Neutrophil (primary cell): ENCODE results near the gene ESPNL.

Experiments
- H3K27ac ChIP-seq: fragments of 200-600 bp; sonication (generic); 2 replicates; pipeline ENCODE4 v1.5.1; 2016; ENCODE audit warnings: mild to moderate bottlenecking, moderate library complexity
- H3K27me3 ChIP-seq: fragments of 200-600 bp; sonication (generic); 2 replicates; pipeline ENCODE4 v1.6.0; 2016; ENCODE audit warnings: mild to moderate bottlenecking
- H3K36me3 ChIP-seq: fragments of 200-600 bp; sonication (generic); 2 replicates; pipeline ENCODE4 v1.5.1; 2017
- H3K4me1 ChIP-seq, 2 experiments: fragments of 200-600 bp in 1 of 2; sonication (generic) in 1 of 2; 1 replicate in 1 of 2; 2 replicates in 1 of 2; pipeline versions ENCODE4 v1.5.1 to v1.6.1; 2013 to 2016; ENCODE audit warnings: low read depth in 1 of 2, low read length in 1 of 2, mild to moderate bottlenecking in 1 of 2, moderate library complexity in 1 of 2; ENCODE audit not compliant: control insufficient read depth in 1 of 2, insufficient read depth in 1 of 2
- H3K4me3 ChIP-seq, 2 experiments: fragments of 200-600 bp in 1 of 2; sonication (generic) in 1 of 2; 1 replicate in 1 of 2; 2 replicates in 1 of 2; pipeline ENCODE4 v1.5.1; 2013 to 2016; ENCODE audit warnings: low read depth in 1 of 2, low read length in 1 of 2, mild to moderate bottlenecking in 1 of 2, moderate library complexity in 1 of 2
- H3K9me3 ChIP-seq: fragments of 200-600 bp; sonication (generic); 2 replicates; pipeline ENCODE4 v1.5.1; 2016
- TF ChIP-seq, protein P1 (sequence below): fragments of 200-600 bp; sonication (generic); IDR thresholded peaks from 2 replicates; pipeline ENCODE4 v1.5.1; 2016; ENCODE audit warnings: antibody characterized with exemption

Gene ESPNL

DNA sequence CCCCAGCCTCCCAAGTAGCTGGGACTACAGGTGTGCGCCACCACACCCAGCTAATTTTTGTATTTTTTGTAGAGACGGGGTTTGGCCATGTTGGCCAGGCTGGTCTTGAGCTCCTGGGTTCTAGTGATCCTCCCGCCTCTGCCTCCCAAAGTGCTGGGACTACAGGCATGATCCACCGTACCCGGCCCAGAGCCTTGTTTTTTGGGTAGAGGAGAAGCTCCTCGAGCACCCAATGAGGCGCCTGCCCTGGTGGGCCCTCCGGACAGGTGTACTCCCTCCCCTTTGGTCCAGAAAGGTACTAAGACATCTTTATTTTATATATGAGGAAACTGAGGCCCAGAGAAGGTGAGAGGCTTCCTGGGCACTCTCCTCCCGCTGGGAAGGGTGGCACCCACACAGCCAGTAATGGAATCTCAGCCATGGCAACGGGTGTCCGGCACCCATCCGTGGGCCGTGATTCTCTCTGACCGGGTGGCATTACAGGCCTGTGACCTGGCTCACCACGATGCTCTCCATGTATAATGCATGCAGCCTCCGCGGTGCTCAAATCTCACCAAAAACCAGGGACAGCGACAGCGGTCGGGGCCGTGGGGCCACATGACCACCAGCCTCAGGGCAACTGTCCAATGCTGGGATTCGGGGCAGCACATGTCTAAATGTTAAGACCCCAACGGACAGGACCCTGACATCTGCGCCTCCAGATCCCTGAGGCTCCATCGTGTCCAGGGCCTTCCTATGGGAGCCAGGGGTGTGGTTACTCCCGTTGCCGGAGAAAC lies 21.6 kb downstream of the ESPNL start:
- peaks cover 35% of the 10 kb centered on the region for H3K27me3 ChIP-seq

DNA sequence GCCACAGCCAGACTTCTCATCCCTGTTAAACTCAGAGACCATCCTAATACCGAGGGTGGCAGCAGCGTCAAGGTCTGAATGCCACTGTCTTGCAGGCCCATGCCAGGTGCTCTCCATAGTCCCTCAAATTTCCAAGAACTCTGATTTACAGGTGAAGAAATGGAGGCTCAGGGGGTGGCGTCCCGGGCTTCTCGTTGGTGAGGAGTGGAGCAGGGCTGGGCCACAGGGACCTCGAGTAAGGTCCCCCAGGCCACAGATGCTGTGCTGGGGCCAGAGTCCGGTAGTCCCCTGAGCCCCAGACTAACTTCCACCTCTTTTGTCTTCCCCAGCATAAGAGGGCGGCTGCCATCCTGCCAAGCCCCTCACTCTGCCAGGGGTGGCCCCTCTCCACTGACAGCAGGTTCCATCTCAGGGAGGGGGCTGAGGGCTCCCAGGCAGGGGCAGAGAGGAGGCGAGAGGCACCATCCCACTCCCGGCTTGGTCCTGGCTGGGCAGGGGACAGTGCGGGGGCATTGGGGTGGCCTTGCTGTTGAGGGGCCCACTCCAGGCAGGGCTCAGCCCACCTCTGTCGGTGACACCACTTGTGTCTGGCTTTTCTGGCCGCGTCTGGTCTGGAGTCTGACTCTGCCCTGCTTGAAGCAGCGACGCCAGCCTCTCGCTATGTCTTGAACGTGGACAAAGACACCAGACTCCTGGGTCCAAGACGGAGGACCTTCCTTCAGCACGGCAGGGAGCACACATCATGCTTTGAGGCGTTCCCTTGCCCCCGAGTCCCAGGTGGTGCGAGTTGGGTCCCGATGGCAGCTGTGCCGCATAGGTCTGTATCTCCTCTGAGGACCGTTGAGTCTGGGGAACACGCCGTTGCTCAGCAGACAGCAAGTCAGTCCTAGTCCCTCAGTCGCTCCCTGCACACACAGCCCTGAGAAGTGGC lies 22.4 kb downstream of the ESPNL start:
- no peak overlapping the region for H3K4me3 ChIP-seq
- TF ChIP-seq, protein P1, sequence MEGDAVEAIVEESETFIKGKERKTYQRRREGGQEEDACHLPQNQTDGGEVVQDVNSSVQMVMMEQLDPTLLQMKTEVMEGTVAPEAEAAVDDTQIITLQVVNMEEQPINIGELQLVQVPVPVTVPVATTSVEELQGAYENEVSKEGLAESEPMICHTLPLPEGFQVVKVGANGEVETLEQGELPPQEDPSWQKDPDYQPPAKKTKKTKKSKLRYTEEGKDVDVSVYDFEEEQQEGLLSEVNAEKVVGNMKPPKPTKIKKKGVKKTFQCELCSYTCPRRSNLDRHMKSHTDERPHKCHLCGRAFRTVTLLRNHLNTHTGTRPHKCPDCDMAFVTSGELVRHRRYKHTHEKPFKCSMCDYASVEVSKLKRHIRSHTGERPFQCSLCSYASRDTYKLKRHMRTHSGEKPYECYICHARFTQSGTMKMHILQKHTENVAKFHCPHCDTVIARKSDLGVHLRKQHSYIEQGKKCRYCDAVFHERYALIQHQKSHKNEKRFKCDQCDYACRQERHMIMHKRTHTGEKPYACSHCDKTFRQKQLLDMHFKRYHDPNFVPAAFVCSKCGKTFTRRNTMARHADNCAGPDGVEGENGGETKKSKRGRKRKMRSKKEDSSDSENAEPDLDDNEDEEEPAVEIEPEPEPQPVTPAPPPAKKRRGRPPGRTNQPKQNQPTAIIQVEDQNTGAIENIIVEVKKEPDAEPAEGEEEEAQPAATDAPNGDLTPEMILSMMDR: no peak
- peaks cover 39% of the 10 kb centered on the region for H3K27me3 ChIP-seq
- no peaks in the 10 kb centered on the region for H3K4me1 ChIP-seq
- no peaks in the 10 kb centered on the region for H3K36me3 ChIP-seq
- no peaks in the 10 kb centered on the region for H3K9me3 ChIP-seq
- H3K27ac ChIP-seq: no peak overlapping the region

More for the DNA sequence above, 21.6 kb downstream of the ESPNL start:
- no peaks in the 10 kb centered on the region for H3K9me3 ChIP-seq
- TF ChIP-seq, protein P1: no peak
- no peaks in the 10 kb centered on the region for H3K36me3 ChIP-seq
- no peak overlapping the region for H3K27ac ChIP-seq
- no peaks in the 10 kb centered on the region for H3K4me1 ChIP-seq
- H3K4me3 ChIP-seq: no peak overlapping the region

DNA sequence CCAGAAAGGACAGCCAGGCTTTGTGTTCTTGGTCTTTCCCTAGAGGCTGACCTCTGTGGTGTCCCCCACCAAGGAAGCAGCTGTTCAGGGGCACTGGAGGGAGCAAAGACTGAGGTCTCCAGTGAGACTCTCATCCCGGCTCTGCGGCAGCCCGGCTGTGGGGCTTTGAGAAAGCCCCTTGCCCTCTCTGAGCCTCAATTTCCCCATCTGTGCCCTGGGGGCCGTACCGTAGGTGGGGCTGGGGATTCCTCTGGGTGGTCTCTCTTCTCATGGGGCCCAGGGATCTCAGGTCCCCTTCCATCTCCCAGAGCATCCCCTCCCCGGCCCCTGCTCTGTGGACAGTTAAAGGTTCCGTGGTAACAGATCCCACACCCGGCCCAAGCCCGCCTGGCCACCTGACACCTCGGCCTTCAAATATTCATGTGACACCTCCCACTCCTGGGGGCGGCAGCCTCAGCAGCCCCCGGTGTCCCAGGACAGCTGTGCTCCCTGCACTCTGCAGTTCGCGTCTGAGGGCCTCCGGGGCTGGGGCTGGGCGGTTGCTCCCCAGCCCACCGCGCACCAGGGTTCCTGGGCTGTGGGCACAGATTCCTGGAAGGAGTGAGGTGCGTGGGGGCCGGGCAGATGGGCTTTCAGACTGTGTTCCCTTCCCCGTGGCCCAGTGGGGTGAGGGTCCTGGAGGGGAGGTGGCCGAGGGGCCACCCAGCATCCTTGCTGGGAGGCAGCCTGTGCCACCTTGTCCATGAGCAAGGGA lies 23.3 kb downstream of the ESPNL start:
- H3K36me3 ChIP-seq: no peaks in the 10 kb centered on the region
- no peaks in the 10 kb centered on the region for H3K4me1 ChIP-seq
- TF ChIP-seq, protein P1: no peak
- H3K27ac ChIP-seq: no peak overlapping the region
- H3K9me3 ChIP-seq: no peaks in the 10 kb centered on the region
- H3K4me3 ChIP-seq: no peak overlapping the region
- peaks cover 37% of the 10 kb centered on the region for H3K27me3 ChIP-seq

DNA sequence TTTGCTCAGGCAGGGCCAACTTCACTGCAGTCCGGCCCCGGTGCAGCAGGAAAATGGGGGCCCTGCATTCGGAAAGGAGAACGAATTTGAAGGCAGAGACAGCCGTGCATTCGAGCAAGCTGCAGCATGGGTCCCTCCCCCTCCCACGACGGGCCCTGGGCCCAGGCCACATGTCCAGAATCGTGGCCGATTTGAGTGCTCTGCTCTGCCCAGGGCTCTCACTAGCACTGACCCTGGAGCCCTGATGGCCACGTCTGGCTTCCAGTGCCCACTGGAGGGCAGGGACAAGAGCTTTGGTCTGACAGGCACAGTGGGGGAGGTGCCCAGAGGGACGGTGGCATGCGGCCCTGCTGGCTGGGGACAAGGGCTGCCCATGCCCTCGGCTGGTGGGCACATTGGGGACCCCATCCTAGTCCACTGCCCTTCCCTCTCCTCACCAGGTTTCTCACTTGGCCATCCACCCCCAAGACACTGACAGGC lies 23.9 kb downstream of the ESPNL start:
- H3K27ac ChIP-seq: no peak overlapping the region
- no peaks in the 10 kb centered on the region for H3K9me3 ChIP-seq
- H3K4me1 ChIP-seq: no peaks in the 10 kb centered on the region
- no peaks in the 10 kb centered on the region for H3K36me3 ChIP-seq
- peaks cover 30% of the 10 kb centered on the region for H3K27me3 ChIP-seq
- no peak overlapping the region for H3K4me3 ChIP-seq
- TF ChIP-seq, protein P1: no peak

GRCh38 chr2:238124488-238125126 lies 24.5 kb downstream of the ESPNL start:
- H3K27me3 ChIP-seq: peaks cover 24% of the 10 kb centered on the region
- H3K36me3 ChIP-seq: no peaks in the 10 kb centered on the region
- H3K9me3 ChIP-seq: no peaks in the 10 kb centered on the region
- H3K4me1 ChIP-seq: no peaks in the 10 kb centered on the region
- TF ChIP-seq, protein P1: no peak
- no peak overlapping the region for H3K27ac ChIP-seq
- H3K4me3 ChIP-seq: no peak overlapping the region
